NCI-H146 treated with DMSO at 0.1 percent for 48 hours (cell line): ENCODE measurements around the gene B4GALT3.
"Not testable (repeated sequence)": the region's sequence is repeated elsewhere in the genome, so short reads cannot be mapped to it uniquely, and the experiment has no call there.

Experiments used
- DNase-seq: peaks from one replicate; lab custom pipeline; 2025; ENCODE audit not compliant: unreplicated experiment; lab: John Stamatoyannopoulos, UW

The B4GALT3 gene

GRCh38 chr1:161177112-161177935 is at the start of gene B4GALT3:
B4GALT3 (minus strand) TSS chr1:161177507; CDS start chr1:161176060, 1,447 bp downstream.
- DNase-seq: peak; percentile 81

- DNase-seq: no peak
Observed at GRCh38 chr1:161226759-161227158, 49.5 kb upstream of the B4GALT3 start.

- DNase-seq: no peak
Observed at GRCh38 chr1:161226320-161226711, 49.0 kb upstream of the B4GALT3 start.

- peak; percentile 95 for DNase-seq
Observed at GRCh38 chr1:161225534-161226319, 48.4 kb upstream of the B4GALT3 start, which contains the start of gene TOMM40L. TOMM40L (plus strand) TSS chr1:161226060; CDS start chr1:161226490, 430 bp downstream.

- no peak for DNase-seq
Observed at GRCh38 chr1:161225178-161225533, 47.8 kb upstream of the B4GALT3 start.

GRCh38 chr1:161224695-161225087 is 47.4 kb upstream of the B4GALT3 start:
- not testable (repeated sequence) for DNase-seq

GRCh38 chr1:161223805-161224694 is 46.7 kb upstream of the B4GALT3 start:
- no peak for DNase-seq

- DNase-seq: no peak
Observed at GRCh38 chr1:161222175-161223019, 45.1 kb upstream of the B4GALT3 start.

- DNase-seq: no peak
Observed at GRCh38 chr1:161220002-161220401, 42.7 kb upstream of the B4GALT3 start.

- no peak for DNase-seq
Observed at GRCh38 chr1:161219078-161219892, 42.0 kb upstream of the B4GALT3 start.

GRCh38 chr1:161218301-161219077 is 41.2 kb upstream of the B4GALT3 start:
- DNase-seq: no peak

- DNase-seq: no peak
Observed at GRCh38 chr1:161217831-161218230, 40.5 kb upstream of the B4GALT3 start.

GRCh38 chr1:161216945-161217712 is 39.8 kb upstream of the B4GALT3 start:
- DNase-seq: no peak

GRCh38 chr1:161215076-161215475 is 37.8 kb upstream of the B4GALT3 start, which contains the start of gene FCER1G:
FCER1G (plus strand) TSS chr1:161215295; CDS start chr1:161215322, 27 bp downstream.
- no peak for DNase-seq

GRCh38 chr1:161214369-161214768 is 37.1 kb upstream of the B4GALT3 start:
- no peak for DNase-seq

- DNase-seq: peak; percentile 62
Observed at GRCh38 chr1:161209790-161210409, 32.6 kb upstream of the B4GALT3 start.

GRCh38 chr1:161207173-161207572 is 29.9 kb upstream of the B4GALT3 start:
- no peak for DNase-seq
